Fibroblast of peridontal ligament (primary cell): ENCODE data around the gene NRIP1.

ENCODE experiments used
- DNase-seq: peaks from one replicate; pipeline ENCODE4 v3.0.0-alpha.2; 2010; ENCODE audit errors: extremely low read depth

NRIP1 gene

GRCh38 chr21:15063814-15064575, 805 bp downstream of the NRIP1 start:
- no peak for DNase-seq

DNA sequence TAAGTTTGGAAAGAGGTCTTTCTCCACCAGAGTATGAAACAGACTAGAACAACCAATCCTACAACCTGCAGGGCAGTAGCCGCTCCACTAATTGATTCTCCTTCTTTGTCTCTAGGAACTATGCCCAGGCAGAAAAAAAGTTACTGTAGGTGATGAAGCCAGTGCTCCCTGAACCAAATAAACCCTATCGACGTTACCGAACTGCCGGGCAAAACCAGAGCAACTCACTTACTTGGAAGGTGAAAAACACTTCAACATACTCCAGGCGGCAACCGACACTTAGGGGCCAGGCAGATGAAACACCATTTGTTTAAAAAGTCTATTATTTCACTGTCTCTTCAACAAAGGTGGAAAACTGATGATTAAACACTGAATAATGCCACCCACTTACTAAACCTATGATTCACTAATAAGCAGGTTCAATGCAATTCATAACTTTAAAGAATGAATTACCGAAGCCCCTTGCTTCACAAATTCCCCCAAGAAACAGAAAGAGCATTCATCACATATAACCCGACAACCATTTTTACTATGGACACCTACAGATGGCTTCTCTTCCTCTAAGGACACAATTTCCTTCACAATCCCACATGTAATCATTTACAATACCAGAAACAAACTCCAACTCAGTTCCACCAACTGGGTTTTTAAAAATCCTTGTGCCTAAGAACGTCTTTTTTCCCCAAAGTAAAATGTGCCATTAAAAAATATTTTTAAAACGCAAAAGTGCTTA, 1.6 kb downstream of the NRIP1 start:
- no peak for DNase-seq

DNA sequence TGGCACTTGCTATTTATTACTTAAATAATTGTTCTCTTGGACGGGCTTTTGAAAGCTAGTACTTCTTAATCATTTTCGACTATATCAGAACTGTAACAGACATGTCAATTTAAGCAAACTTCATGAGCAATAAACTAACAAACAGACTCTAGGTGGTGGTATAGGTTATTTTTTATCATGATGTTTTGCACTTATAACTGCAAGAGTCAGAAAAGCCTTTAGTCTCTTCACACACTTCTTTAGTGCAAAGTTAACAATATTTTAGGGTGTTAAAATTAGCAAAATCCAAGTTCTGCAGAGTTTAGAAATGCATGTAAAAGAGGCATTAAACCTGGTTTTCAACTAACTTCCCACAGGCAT, 2.2 kb downstream of the NRIP1 start:
- no peak for DNase-seq

DNA sequence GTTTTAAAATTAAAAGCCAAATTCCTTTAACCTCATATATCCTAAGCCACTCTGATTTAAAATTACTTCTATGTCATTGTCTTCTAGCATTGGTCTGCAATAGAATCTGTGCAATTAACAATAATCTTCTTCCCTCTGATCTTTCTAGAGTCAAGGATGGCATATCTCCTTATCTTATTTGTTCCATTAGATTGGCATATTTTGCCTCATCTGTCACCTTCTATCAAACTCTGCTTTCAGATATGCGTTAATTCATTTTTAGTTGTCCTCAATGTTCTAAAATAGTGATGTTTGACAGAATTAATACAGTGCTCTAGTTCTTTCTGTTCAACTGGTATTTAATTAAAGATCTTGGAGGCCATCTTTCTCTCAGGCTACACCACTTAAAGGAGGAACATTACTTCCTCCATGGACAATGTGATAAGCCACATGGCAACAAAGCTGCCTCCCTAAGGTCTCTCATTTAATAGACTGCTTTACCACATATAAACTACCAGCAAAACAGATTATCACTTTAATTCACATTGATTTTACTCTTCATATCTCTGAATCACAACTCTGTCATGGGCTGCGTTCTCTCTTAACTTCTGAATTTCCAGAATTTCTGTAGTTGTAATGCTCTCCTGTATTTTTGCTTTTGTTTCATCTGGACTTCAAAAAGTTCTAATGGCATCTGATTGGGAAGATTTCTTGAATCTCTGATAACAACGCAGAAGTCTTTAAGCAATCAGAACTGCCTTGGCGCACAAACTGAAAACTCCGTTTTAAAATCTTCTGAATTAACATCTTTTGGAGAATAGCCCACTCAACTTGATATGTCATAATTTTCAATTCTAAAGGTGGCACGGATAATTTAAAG, 2.8 kb downstream of the NRIP1 start:
- no peak for DNase-seq

GRCh38 chr21:15061279-15061678, 3.5 kb downstream of the NRIP1 start:
- no peak for DNase-seq

GRCh38 chr21:15060543-15061175, 4.1 kb downstream of the NRIP1 start:
- DNase-seq, result no peak

GRCh38 chr21:15059397-15059796, 5.4 kb downstream of the NRIP1 start:
- DNase-seq, result no peak

DNA sequence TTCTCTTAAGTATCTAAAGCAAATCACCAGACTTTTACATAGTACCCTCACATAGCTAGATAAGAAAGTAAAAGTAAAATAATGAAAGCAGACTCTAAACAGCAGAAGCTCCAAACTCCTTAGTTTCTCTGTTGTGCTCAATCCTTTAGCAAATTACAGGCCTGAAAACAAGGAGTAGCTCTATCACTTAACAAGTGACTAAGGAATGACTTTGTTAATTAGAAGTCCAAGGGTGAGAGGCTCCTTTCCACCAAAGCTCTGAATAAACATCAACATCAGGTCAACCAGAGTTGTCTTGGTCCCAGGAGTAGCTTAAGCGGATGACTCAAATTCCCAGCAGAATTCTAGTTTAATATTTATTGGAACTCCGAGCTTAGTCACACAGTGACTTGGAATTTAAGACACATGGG, 5.9 kb downstream of the NRIP1 start:
- peak; percentile 58 for DNase-seq

DNA sequence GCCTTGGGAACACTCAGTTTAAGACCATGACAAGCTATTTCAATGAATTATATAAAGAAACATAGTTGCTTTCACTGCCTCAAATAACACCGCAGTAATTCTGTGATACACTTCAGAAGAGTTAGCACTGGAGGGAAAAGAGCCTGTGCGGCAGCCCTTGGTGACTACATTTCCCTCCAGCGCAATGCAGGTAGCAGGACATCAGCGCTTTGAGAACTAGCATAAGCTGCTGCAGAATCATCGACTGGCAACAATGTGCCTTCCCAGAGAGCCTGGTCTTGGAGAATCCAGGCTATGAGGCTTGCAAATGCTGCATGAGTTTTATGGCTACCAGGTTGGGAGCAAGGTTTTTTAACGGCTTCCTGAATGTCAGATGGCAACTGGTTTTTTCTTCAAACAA, 7.5 kb downstream of the NRIP1 start:
- DNase-seq, result no peak

DNA sequence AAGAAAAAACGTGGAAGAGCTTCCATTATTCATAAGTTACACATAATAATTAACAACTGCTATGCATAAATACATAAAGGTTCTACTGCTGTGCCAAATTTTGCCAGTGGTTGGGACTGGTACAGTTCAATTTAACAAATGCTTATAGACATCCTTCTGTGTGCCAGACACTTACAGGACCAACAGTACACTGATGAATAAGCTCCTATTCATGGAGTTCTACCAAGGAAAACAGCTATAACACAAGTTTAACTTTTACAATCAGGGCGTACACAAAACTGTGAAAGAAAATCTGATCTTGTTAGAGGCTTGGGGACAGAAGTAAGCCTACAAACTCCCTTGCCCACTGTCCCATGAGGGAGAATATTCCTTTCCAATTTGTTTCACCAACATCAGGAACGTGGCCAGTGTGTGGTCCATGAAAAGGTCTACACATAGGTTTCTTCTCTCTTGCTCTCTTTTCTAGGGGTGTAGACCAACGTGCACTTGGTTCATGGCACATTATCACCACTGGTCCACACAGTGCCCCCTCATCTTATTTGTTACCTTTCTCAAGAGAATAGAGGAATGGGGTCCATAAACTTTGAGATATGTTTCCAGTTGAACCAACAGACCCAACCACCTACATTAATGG, 10.1 kb downstream of the NRIP1 start:
- DNase-seq, result no peak

DNA sequence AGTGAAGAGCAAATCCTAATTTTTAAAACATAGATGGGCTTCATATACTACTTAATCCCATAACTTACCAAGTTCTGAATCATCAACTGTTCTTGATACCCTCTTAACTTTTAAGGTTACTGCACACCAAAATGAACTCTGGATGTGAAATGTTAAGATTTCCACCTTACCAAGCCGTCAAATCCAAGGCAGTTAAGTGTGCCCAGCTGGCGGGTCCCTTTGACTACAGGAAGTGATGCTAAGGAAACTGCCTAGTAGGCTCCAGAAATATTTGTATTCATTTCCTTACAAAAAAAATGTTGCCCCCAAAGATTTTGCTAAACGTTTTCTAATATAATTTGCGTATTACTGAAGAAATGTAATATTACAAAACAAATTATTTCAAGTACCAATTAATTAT, 10.7 kb downstream of the NRIP1 start:
- no peak for DNase-seq

DNA sequence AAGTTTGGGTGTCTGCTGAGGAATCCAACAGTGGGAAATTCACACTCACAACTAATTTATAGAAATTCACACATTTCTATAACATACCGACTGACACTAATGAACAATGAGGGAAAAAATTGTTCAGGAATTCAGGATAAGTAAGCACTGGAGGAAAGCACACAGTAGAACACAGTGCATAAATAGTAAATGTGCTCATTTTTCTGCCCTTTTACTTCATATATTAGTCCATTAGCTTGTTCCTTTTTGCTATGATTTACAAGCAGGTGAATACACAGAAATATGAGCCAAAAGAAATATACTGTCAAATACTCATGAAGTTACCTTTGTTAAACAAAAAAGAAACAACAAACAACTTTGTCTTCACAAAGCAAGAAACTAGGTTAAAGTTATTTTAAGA, 11.3 kb downstream of the NRIP1 start:
- DNase-seq, result no peak

- DNase-seq, result no peak
Observed at GRCh38 chr21:15052459-15052763, 12.4 kb downstream of the NRIP1 start.

GRCh38 chr21:15051644-15052458, 12.9 kb downstream of the NRIP1 start:
- DNase-seq, result no peak

DNA sequence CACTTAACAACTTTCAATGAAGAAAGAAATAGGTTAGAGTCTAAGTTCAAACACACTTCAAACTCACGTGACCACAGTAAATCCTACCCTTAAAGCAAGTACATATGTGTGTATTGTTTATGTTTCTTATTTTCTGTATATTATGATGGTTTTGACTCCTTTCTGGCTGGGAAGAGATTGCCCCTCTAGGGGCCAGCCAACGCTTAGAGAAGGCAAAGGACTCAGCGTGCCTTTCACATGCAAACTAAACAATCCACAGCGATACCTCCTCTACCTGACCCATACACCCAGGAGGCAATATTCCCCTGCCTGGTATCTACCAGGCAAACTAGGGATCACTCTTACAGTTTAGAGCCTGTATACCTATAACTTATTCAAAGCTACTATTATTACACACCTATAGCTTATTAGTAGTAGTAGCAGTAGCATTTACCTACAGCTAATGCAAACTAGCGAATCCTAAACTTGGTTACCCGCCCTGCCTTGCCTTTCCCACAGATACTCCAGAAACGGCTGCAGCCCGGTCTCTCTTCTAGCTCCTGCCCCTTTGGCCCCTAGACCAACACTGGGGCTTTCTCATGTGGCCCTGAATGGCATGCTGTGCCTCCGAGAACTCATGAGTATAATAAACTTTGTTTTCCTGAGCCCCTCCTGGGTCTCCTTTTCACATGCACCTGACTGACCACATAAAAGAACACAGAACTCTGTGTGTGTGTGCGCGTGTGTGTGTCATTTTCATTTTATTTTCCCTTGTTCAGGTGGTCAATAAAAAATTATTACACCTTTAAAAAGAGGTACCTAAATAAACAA, 14.0 kb downstream of the NRIP1 start:
- no peak for DNase-seq

DNA sequence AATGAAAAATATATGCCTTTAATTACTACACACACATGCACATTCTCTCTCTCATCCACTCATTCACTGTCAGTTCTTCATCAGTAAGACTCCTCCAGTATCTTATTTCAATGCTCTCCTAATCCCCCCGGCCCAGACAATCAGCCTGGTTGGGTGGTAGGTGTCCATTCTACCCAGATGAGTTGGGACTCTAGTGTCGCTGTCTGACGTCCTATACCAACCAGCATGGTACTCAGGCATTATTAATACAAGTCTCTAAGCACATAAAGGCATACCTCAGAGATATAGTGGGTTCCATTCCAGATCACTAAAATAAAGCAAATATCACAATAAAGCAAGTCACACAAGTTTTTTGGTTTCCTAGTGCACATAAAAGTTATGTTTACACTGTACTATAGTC, 19.8 kb downstream of the NRIP1 start:
- DNase-seq, result no peak

DNA sequence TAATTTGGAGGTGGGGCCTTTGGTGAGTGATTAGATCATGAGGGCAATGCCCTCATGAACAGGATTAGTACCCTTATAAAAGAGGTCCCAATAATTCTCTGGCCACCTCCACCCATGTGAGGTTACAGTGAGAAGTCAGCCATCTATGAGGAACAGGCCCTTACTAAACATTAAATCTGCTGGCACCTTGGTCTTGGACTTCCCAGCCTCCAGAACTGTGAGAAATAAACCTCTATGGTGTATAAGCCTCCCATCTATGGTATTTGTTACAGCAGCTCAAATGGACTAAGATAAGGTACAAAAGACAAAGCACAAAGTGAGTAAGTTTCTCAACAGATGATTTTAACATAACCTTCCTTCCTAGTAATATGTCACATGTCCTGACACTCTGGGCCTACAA, 22.3 kb downstream of the NRIP1 start:
- no peak for DNase-seq

- no peak for DNase-seq
Observed at GRCh38 chr21:15039607-15040299, 25.0 kb downstream of the NRIP1 start.

GRCh38 chr21:15037900-15038293, 26.9 kb downstream of the NRIP1 start:
- DNase-seq, result no peak
